PC-9 (cell line): ENCODE measurements around the gene COL11A2. TPM values are rescaled to one million over a fixed set of nuclear protein-coding genes. Genes with fewer than 3 reads are reported as not detected.

Source experiments
- BruUV-seq: library from RNA; stranded (reverse); fragments of 400-500 nt; replicated peaks from 2 replicates; lab custom pipeline; 2021; lab: Mats Ljungman, UMichigan
- CTCF ChIA-PET: fragments of 300-600 bp; sonication (Branson Sonifier 250); formaldehyde crosslinking; loops from one replicate; lab custom pipeline; 2022; ENCODE audit warnings: antibody characterized with exemption; lab: Charles Lee
- POLR2A ChIA-PET: fragments of 300-600 bp; sonication (Branson Sonifier 250); formaldehyde crosslinking; loops from one replicate; lab custom pipeline; 2022; ENCODE audit warnings: antibody characterized with exemption; ENCODE audit not compliant: unreplicated experiment; lab: Charles Lee
- DNase-seq, 2 experiments: peaks; one replicate each; pipeline versions ENCODE4 v3.0.0 to v3.0.0-alpha.2; 2015 to 2022; ENCODE audit warnings: mixed read lengths in 1 of 2
- H2AFZ ChIP-seq: fragments of 200-600 bp; sonication (generic); 2 replicates; pipeline ENCODE4 v1.8.1; 2017; ENCODE audit warnings: antibody characterized with exemption
- H3F3A ChIP-seq: fragments of 200-600 bp; sonication (generic); 2 replicates; pipeline ENCODE4 v1.8.1; 2017; ENCODE audit warnings: antibody characterized with exemption, mild to moderate bottlenecking, low read depth; ENCODE audit not compliant: insufficient read depth
- H3K27ac ChIP-seq: fragments of 200-600 bp; sonication (generic); 2 replicates; pipeline ENCODE4 v1.6.1; 2016; ENCODE audit warnings: mixed run types
- H3K27me3 ChIP-seq: fragments of 200-600 bp; sonication (generic); 2 replicates; pipeline ENCODE4 v1.6.1; 2016; ENCODE audit warnings: low read depth, mixed run types; ENCODE audit not compliant: insufficient read depth
- H3K36me3 ChIP-seq: fragments of 200-600 bp; sonication (generic); 2 replicates; pipeline ENCODE4 v1.6.1; 2016; ENCODE audit warnings: low read depth, mixed run types
- H3K4me1 ChIP-seq: fragments of 200-600 bp; sonication (generic); replicated peaks from 2 replicates; pipeline ENCODE4 v1.6.1; 2016; ENCODE audit warnings: mixed run types; ENCODE audit not compliant: insufficient read depth
- H3K4me2 ChIP-seq: fragments of 200-600 bp; sonication (generic); 2 replicates; pipeline ENCODE4 v1.6.1; 2017; ENCODE audit warnings: mixed run types
- H3K4me3 ChIP-seq: fragments of 200-600 bp; sonication (generic); 2 replicates; pipeline ENCODE4 v1.6.1; 2016; ENCODE audit warnings: mixed run types
- H3K79me2 ChIP-seq: fragments of 200-600 bp; sonication (generic); 2 replicates; pipeline ENCODE4 v1.6.1; 2017; ENCODE audit warnings: low read depth, mixed run types
- H3K9me2 ChIP-seq: fragments of 200-600 bp; sonication (generic); 2 replicates; pipeline ENCODE4 v1.8.1; 2017; ENCODE audit warnings: mild to moderate bottlenecking; ENCODE audit not compliant: insufficient read depth
- H3K9me3 ChIP-seq: fragments of 200-600 bp; sonication (generic); 2 replicates; pipeline ENCODE4 v1.8.1; 2016; ENCODE audit warnings: low read depth; ENCODE audit not compliant: insufficient read depth
- H4K20me1 ChIP-seq: fragments of 200-600 bp; sonication (generic); 2 replicates; pipeline ENCODE4 v1.8.1; 2017; ENCODE audit not compliant: insufficient read depth
- CTCF ChIP-seq: fragments of 200-600 bp; sonication (generic); conservative IDR thresholded peaks from 2 replicates; pipeline ENCODE4 v1.6.1; 2017; ENCODE audit warnings: mixed run types, antibody characterized with exemption, mild to moderate bottlenecking, moderate library complexity
- EZH2 ChIP-seq: fragments of 200-600 bp; sonication (generic); IDR thresholded peaks from 2 replicates; pipeline ENCODE4 v1.8.0; 2017; ENCODE audit warnings: antibody characterized with exemption, low read depth
- intact Hi-C: fragments of 100-400 bp; cut with micrococcal nuclease; formaldehyde crosslinking; loops from one replicate; pipeline ENCODE4 v1.10.0; 2022; ENCODE audit not compliant: unreplicated experiment
- total RNA-seq: library from RNA; stranded (reverse); gene quantifications from 2 replicates; pipeline ENCODE4 v1.2.3, GENCODE V29; 2021

The COL11A2 gene
- total RNA-seq, 1 experiment from 2014 or later, result 2.2 TPM

GRCh38 chr6:33118525-33119123 is 73.6 kb downstream of the COL11A2 start:
- peak; percentile 93 for TF ChIP-seq CTCF
- TF ChIP-seq EZH2, result no peak
- ChIA-PET POLR2A (no interaction called here), CTCF (interaction anchor here (0.7 kb wide), 1 partner anchor 102 kb away, joined by 3 read pairs; no protein-coding TSS in a partner anchor)
- no peak overlapping the region for H2AFZ ChIP-seq
- H4K20me1 ChIP-seq, result no peaks in the 10 kb centered on the region
- intact Hi-C loops, result no loop called here
- peaks cover 76% of the 10 kb centered on the region for H3K27me3 ChIP-seq
- no peaks in the 10 kb centered on the region for H3K36me3 ChIP-seq
- H3K4me3 ChIP-seq, result no peak overlapping the region
- H3K4me2 ChIP-seq, result no peak overlapping the region
- no peaks in the 10 kb centered on the region for H3F3A ChIP-seq
- BruUV-seq, result no TSS peak
- H3K79me2 ChIP-seq, result no peaks in the 10 kb centered on the region
- no peak overlapping the region for H3K27ac ChIP-seq
- H3K4me1 ChIP-seq, result no peaks in the 10 kb centered on the region
- no peaks in the 10 kb centered on the region for H3K9me2 ChIP-seq
- DNase-seq, result no peak
- H3K9me3 ChIP-seq, result no peaks in the 10 kb centered on the region; the same call in 1 of the 2 replicates

GRCh38 chr6:33117811-33118277 is 74.4 kb downstream of the COL11A2 start:
- intact Hi-C loops, result no loop called here
- Histone ChIP-seq H3K36me3 (no peaks in the 10 kb centered on the region), H3K79me2 (no peaks in the 10 kb centered on the region), H3K9me2 (no peaks in the 10 kb centered on the region), H4K20me1 (no peaks in the 10 kb centered on the region), H3K4me3 (no peak overlapping the region), H3K4me2 (no peak overlapping the region), H3K9me3 (no peaks in the 10 kb centered on the region), H3F3A (no peaks in the 10 kb centered on the region), H3K27me3 (peaks cover 75% of the 10 kb centered on the region), H2AFZ (no peak overlapping the region), H3K27ac (no peak overlapping the region), H3K4me1 (no peaks in the 10 kb centered on the region)
- CTCF ChIA-PET, result interaction anchor here (0.7 kb wide), 1 partner anchor 101 kb away, joined by 3 read pairs; no protein-coding TSS in a partner anchor
- no peak for DNase-seq
- TF ChIP-seq EZH2, result no peak
- TF ChIP-seq CTCF, result no peak
- POLR2A ChIA-PET, result no interaction called here
- BruUV-seq, result no TSS peak

- TF ChIP-seq CTCF (no peak), EZH2 (no peak)
- ChIA-PET CTCF (no interaction called here), POLR2A (interaction anchor here (0.6 kb wide), 1 partner anchor 135 kb away, joined by 8 read pairs; no protein-coding TSS in a partner anchor)
- BruUV-seq, result no TSS peak
- Histone ChIP-seq H3K4me1 (no peaks in the 10 kb centered on the region), H3K4me2 (no peak overlapping the region), H3K9me2 (no peaks in the 10 kb centered on the region), H3K9me3 (no peaks in the 10 kb centered on the region), H3K36me3 (no peaks in the 10 kb centered on the region), H3K4me3 (no peak overlapping the region), H4K20me1 (no peaks in the 10 kb centered on the region), H3K27me3 (peaks cover 72% of the 10 kb centered on the region), H2AFZ (no peak overlapping the region), H3F3A (no peaks in the 10 kb centered on the region), H3K79me2 (no peaks in the 10 kb centered on the region), H3K27ac (no peak overlapping the region)
- no peak for DNase-seq
- intact Hi-C loops, result no loop called here
Measured at GRCh38 chr6:33116841-33117711, 75.2 kb downstream of the COL11A2 start.
